Heart right ventricle (tissue), 16 donors: ENCODE measurements around the gene PLCH1. TPM values are rescaled to one million over a fixed set of nuclear protein-coding genes. Genes with fewer than 3 reads are reported as not detected.

Experiments
- ATAC-seq, 8 donors: fragments of 200-7000 bp; cut with Tn5 transposase; one replicate each; pipeline ENCODE4 v1.9.1; 2020; ENCODE audit warnings: mild to moderate bottlenecking in 8 of 8, moderate library complexity in 8 of 8, moderate number of reproducible peaks in 1 of 8
- DNase-seq, 2 donors: peaks; one replicate each; pipeline ENCODE4 v3.0.0-alpha.2; 2020
- H3K27ac ChIP-seq, 10 donors: fragments of 200-600 bp; sonication (generic) in 2 of 10; one replicate each; pipeline versions ENCODE4 v1.5.0 to v1.8.0; 2020 to 2022; ENCODE audit warnings: mild to moderate bottlenecking in 3 of 10
- H3K27me3 ChIP-seq, 7 donors: fragments of 200-600 bp; one replicate each; pipeline ENCODE4 v1.8.0; 2021 to 2022; ENCODE audit warnings: mild to moderate bottlenecking in 2 of 7
- H3K36me3 ChIP-seq, 9 donors: fragments of 200-600 bp; sonication (generic) in 1 of 9; one replicate each; pipeline versions ENCODE4 v1.5.0 to v1.8.0; 2020 to 2022; ENCODE audit warnings: mild to moderate bottlenecking in 2 of 9
- H3K4me1 ChIP-seq, 9 donors: fragments of 200-600 bp; sonication (generic) in 1 of 9; one replicate each; pipeline versions ENCODE4 v1.5.0 to v1.8.0; 2020 to 2022; ENCODE audit warnings: mild to moderate bottlenecking in 4 of 9
- H3K4me3 ChIP-seq, 10 donors: fragments of 200-600 bp; sonication (generic) in 2 of 10; one replicate each; pipeline versions ENCODE4 v1.5.0 to v1.8.0; 2020 to 2022; ENCODE audit warnings: mild to moderate bottlenecking in 7 of 10, moderate library complexity in 2 of 10
- H3K9me3 ChIP-seq, 11 donors: fragments of 200-600 bp in 10 of 11; sonication (generic) in 2 of 11; one replicate each; pipeline versions ENCODE4 v1.5.0 to v1.8.0; 2013 to 2022; ENCODE audit warnings: mild to moderate bottlenecking in 2 of 11, control low read depth in 1 of 11, moderate library complexity in 1 of 11
- WGBS, 2 donors: extraction: QIAGEN DNeasy Blood & Tissue Kit; methylation state at CpG; one replicate each; pipeline ENCODE4 v1.1.7; 2013; ENCODE audit warnings: inconsistent platforms in 1 of 2; 5-methylcytosine and 5-hydroxymethylcytosine counted together
- intact Hi-C, 10 donors: fragments of 100-400 bp; cut with DNase I; formaldehyde crosslinking; loops; one replicate each; pipeline versions ENCODE4 v1.11.1 to v1.14.2; 2022
- polyA plus RNA-seq, 2 donors: library from polyadenylated mRNA; stranded (reverse); fragments of 200-250 nt; gene quantifications; one replicate each; pipeline ENCODE4 v1.2.3, GENCODE V29; 2013
- total RNA-seq, 10 donors: library from RNA; stranded (reverse); fragmentation: NEBNext Ultra II Directional in 3 of 10; extraction: Animal tissue kit (Norgen Biotek cat#: 25700) in 3 of 10; gene quantifications; one replicate each; pipeline versions ENCODE4 v1.2.1 to v1.2.4, GENCODE V29; 2021 to 2023
- TF ChIP-seq, protein P1 (sequence below), 9 donors: fragments of 200-600 bp; sonication (generic) in 2 of 9; IDR thresholded peaks; one replicate each; pipeline versions ENCODE4 v1.5.0 to v1.8.0; 2021 to 2022; ENCODE audit warnings: antibody characterized with exemption in 9 of 9, mild to moderate bottlenecking in 5 of 9, moderate library complexity in 1 of 9
- donor health status: Arrhythmogenic right ventricular cardiomyopathy.
- donor health status: ischemic (EF 13 %, LVEDD 7.1; RV severe dilation, severe dysfunction).
- donor health status: healthy with polysubstance abuse.
- donor health status: DM: no; HTN: yes; CAD: no.
- donor health status: DM: no; HTN: no; CAD: no.
- donor health status: ischemic (EF 25% LVEDD 6.9; RV normal size, moderate dysfunction).
- donor health status: ischemic (EF 25% LVEDD 5.7; RV mildly dilated, moderate dysfunction).
- donor health status: healthy.
- donor health status: DM: yes; HTN: yes; CAD: no.
- donor health status: Ischemic cardiomyopathy.
- donor health status: ischemic (EF 35%, LVEDD 5.7; RV mildly dilated, moderate dysfunction).
- donor health status: nonischemic (EF 11% LVEDD 7.7; RV severe dilation, severe dysfunction).
- donor health status: DM: yes; HTN: yes; CAD: no.
- donor health status: PGD.
- donor health status: ischemic (EF 29% LVEDD 5.4; RV normal size, mild dysfunction).
- donor health status: nonischemic (EF 23%, LVEDD 6.1; RV moderate dilation, normal function).

The PLCH1 gene
- total and polyA plus RNA-seq, 12 donors: 0.13 to 2.1 (median 0.51) TPM

DNA sequence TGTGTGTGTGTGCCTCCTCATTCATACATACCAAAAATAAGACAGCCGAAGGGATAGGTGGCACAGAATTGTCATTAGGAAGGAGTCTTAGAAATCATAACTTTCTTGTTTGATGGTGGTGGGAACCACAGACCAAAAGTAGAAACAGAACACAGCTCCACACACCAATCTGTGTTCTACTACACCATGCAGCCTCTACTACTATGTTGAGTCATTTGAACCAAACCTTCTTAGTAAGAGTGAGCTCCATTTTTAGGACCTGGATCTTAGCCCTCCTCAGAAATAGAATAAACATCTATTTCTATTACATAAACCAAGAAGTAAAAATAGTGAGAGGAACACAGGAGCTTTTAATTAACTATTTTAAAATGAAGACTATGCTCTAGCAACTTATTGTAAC, 27.9 kb upstream of the PLCH1 start:
- Histone ChIP-seq H3K27me3 (no peaks in the 10 kb centered on the region), H3K4me1 (no peaks in the 10 kb centered on the region), H3K9me3 (peaks cover 0 to 12% (median 4%) of the 10 kb centered on the region in 11 donors), H3K4me3 (no peak overlapping the region), H3K27ac (no peak overlapping the region), H3K36me3 (peaks cover 0 to 50% (median 0%) of the 10 kb centered on the region in 9 donors)
- DNase-seq: no peak
- ATAC-seq: no peak
- intact Hi-C loops: no loop called here
- WGBS, 2 donors: 95 to 100% methylated on average over 1 of the region's 1 CpG
- TF ChIP-seq, protein P1, sequence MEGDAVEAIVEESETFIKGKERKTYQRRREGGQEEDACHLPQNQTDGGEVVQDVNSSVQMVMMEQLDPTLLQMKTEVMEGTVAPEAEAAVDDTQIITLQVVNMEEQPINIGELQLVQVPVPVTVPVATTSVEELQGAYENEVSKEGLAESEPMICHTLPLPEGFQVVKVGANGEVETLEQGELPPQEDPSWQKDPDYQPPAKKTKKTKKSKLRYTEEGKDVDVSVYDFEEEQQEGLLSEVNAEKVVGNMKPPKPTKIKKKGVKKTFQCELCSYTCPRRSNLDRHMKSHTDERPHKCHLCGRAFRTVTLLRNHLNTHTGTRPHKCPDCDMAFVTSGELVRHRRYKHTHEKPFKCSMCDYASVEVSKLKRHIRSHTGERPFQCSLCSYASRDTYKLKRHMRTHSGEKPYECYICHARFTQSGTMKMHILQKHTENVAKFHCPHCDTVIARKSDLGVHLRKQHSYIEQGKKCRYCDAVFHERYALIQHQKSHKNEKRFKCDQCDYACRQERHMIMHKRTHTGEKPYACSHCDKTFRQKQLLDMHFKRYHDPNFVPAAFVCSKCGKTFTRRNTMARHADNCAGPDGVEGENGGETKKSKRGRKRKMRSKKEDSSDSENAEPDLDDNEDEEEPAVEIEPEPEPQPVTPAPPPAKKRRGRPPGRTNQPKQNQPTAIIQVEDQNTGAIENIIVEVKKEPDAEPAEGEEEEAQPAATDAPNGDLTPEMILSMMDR (IDR thresholded peaks at IDR 0.05): no peak

DNA sequence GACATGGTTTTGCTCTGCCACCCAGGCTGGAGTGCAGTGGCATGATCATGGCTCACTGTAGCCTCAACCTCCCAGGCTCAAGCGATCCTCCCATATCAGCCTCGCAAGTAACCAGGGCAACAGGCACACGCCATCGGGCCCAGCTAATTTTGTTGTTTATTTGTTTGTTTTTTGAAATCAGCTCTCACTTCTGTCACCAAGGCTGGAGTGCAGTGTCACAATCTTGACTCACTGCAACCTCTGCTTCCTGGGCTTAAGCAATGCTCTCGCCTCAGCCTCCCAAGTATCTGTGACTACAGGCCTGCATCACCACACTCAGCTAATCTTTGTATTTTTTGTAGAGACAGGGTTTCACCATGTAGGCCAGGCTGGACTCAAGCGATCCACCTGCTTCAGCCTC, 26.3 kb upstream of the PLCH1 start:
- intact Hi-C loops: no loop called here
- no peak overlapping the region for H3K27ac ChIP-seq
- peaks cover 0 to 66% (median 6%) of the 10 kb centered on the region in 9 donors for H3K36me3 ChIP-seq
- no peaks in the 10 kb centered on the region for H3K4me1 ChIP-seq
- TF ChIP-seq, protein P1 (IDR thresholded peaks at IDR 0.05): no peak
- 97 to 99% methylated on average over 6 of the region's 6 CpGs for WGBS, 2 donors
- no peak for ATAC-seq
- no peak for DNase-seq
- H3K9me3 ChIP-seq: peaks cover 0 to 12% (median 4%) of the 10 kb centered on the region in 11 donors
- H3K4me3 ChIP-seq: no peak overlapping the region
- H3K27me3 ChIP-seq: no peaks in the 10 kb centered on the region

DNA sequence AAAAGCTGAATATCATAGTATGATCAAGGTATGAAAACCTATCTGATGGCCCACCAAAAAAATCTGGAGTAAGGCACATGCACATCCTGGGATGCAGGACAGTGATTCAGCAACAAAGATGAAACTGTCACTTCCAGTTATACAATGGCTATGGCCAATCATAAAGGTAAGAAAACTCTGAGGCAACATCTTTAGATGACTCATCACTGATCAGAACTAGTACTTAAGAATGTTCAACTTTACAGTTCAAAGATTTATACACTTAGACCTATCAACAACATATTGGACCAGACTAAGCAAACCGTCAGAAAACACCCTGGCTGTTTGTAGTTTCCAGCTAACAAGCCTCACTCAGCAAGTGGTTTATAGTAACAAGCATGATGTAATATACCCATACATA, 21.3 kb upstream of the PLCH1 start:
- H3K27me3 ChIP-seq: no peaks in the 10 kb centered on the region
- DNase-seq (no peak), ATAC-seq (peak in 1 of 8 donors; percentile 22)
- H3K4me1 ChIP-seq: peaks cover 0 to 3% (median 0%) of the 10 kb centered on the region in 9 donors
- TF ChIP-seq, protein P1 (IDR thresholded peaks at IDR 0.05): no peak
- peaks cover 0 to 57% (median 12%) of the 10 kb centered on the region in 9 donors for H3K36me3 ChIP-seq
- H3K9me3 ChIP-seq: peaks cover 0 to 12% (median 4%) of the 10 kb centered on the region in 11 donors
- no peak overlapping the region for H3K27ac ChIP-seq
- 76 to 82% methylated on average over 1 of the region's 1 CpG for WGBS, 2 donors
- H3K4me3 ChIP-seq: no peak overlapping the region
- intact Hi-C loops: no loop called here

DNA sequence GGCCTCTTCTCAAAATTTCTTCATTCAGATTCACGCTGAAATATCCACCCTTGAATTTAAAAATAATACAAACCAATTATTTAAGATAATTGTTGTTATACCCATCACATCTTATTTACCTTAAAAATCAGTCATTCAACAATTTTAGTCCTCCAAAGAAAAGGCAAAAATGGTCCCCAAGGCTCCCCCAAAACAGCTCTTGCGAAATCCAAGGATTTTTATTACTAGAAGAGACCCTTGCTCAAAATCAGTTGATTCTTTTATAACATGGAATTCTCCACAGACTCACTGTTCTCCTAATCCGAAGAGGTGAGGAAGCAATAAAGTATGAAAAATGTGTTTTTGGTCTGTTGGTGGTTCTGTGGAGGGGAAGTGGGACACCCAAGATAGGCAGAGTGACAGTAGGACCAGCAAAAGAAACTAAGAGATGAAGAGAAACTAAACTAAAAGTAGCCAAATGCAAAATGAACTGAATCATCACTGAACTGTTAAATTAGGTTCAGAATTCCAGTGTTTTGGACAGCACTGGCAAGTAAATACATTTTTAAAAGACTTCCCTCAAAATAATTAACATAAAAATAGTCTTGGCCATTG, 19.1 kb upstream of the PLCH1 start:
- 91 to 92% methylated on average over 3 of the region's 3 CpGs for WGBS, 2 donors
- peaks cover 0 to 39% (median 12%) of the 10 kb centered on the region in 9 donors for H3K36me3 ChIP-seq
- no peaks in the 10 kb centered on the region for H3K27me3 ChIP-seq
- H3K4me1 ChIP-seq: peaks cover 0 to 11% (median 0%) of the 10 kb centered on the region in 9 donors
- intact Hi-C loops: no loop called here
- no peak overlapping the region for H3K4me3 ChIP-seq
- H3K27ac ChIP-seq: no peak overlapping the region
- no peak for DNase-seq
- TF ChIP-seq, protein P1 (IDR thresholded peaks at IDR 0.05): no peak
- ATAC-seq: no peak
- H3K9me3 ChIP-seq: no peaks in the 10 kb centered on the region
